K562 (cell line): ENCODE results near the gene THAP5.

Experiments
- CHD4 ChIP-seq: fragments of 200-600 bp; sonication (generic); IDR thresholded peaks from 3 replicates; pipeline ENCODE4 v1.6.1; 2012; ENCODE audit warnings: low read depth, mild to moderate bottlenecking, mixed read lengths, low read length, inconsistent platforms; ENCODE audit not compliant: insufficient read depth, insufficient replicate concordance, poor library complexity, severe bottlenecking
- FOXK2 ChIP-seq, 2 experiments: fragments of 450-650 bp; IDR thresholded peaks in 1 of 2; conservative IDR thresholded peaks in 1 of 2; 2 replicates each; pipeline ENCODE4 v1.6.1; 2016; ENCODE audit warnings: low read depth in 2 of 2, mild to moderate bottlenecking in 1 of 2
- POLR2A ChIP-seq: fragments of 450-650 bp; conservative IDR thresholded peaks from 2 replicates; pipeline ENCODE4 v1.6.1; 2016
- SIN3A ChIP-seq, 2 experiments: fragments of 150-350 bp in 1 of 2; IDR thresholded peaks; 2 replicates each; pipeline ENCODE4 v1.6.1; 2011 to 2016; ENCODE audit warnings: borderline replicate concordance in 2 of 2, low read depth in 2 of 2, low read length in 2 of 2, mild to moderate bottlenecking in 2 of 2, moderate library complexity in 2 of 2; ENCODE audit not compliant: control insufficient read depth in 1 of 2
- UBTF ChIP-seq, 2 experiments: IDR thresholded peaks; 2 replicates each; pipeline ENCODE4 v1.6.1; 2012; ENCODE audit warnings: improper control_type of control experiment in 2 of 2, low read depth in 2 of 2, low read length in 2 of 2, borderline replicate concordance in 1 of 2
- ZBED1 ChIP-seq: IDR thresholded peaks from 2 replicates; pipeline ENCODE4 v1.6.1; 2014

GRCh38 chr7:108569381-108570145 is at the start of gene THAP5, which contains the start of gene DNAJB9:
- TF ChIP-seq CHD4 (no peak), UBTF (IDR thresholded peaks at IDR 0.05; ENCODE audit: borderline replicate concordance in 1 of 2, low read depth in 2 of 2, low read length in 2 of 2) (peak; percentile 76 to 94), SIN3A (IDR thresholded peaks at IDR 0.05; ENCODE audit: borderline replicate concordance in 2 of 2, control insufficient read depth in 1 of 2, low read depth in 2 of 2, low read length in 2 of 2) (peak; percentile 59 to 95; a peak in 3 of 4 replicates), ZBED1 (no peak), FOXK2 (conservative IDR thresholded peaks at IDR 0.05 in 1 of 2, IDR thresholded peaks at IDR 0.05 in 1 of 2; ENCODE audit: low read depth in 2 of 2) (peak; percentile 100), POLR2A (peak; percentile 98)
